Measurements from ENCODE around the gene OR5K4. TPM values are rescaled to one million over a fixed set of nuclear protein-coding genes. Genes with fewer than 3 reads are reported as not detected.

The OR5K4 gene
- total and polyA plus RNA-seq, 2 donors (not counting 3 experiments of a cell fraction or from before 2014, with no cell fraction given) = not detected

DNA sequence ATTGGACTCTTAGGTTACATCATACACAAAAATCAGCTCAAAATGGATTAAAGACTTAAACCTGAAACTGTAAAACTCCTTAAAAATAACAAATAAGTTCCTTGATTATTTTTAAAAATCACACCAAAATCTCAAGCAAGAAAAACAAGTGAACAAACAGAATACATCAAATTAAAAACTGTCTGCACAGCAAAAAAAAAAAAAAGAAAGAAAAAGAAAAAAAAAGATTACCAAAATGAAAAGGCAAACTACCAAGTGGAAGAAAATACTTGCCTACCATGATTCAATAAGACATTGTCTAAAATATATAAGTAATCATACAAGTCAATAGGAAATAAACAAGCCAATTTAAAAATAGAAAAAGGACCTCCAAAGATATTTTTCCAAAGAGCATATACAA lies 17.5 kb downstream of the OR5K4 start:
- H3K27me3 ChIP-seq (ENCODE audit: control insufficient read depth in 2 of 2, insufficient read depth in 2 of 2, low read length in 2 of 2) = no peaks in the 10 kb centered on the region
- no peaks in the 10 kb centered on the region for H3K9me3 ChIP-seq (replicated peaks; ENCODE audit: control insufficient read depth, insufficient read depth, low read length)
- no peak overlapping the region for H3K4me3 ChIP-seq (replicated peaks in 1 of 3; ENCODE audit: insufficient read depth in 1 of 3, low read depth in 1 of 3, low read length in 3 of 3)
- H3K36me3 ChIP-seq (ENCODE audit: control insufficient read depth in 2 of 2, extremely low read depth in 1 of 2, insufficient read depth in 2 of 2, low read length in 2 of 2) = no peaks in the 10 kb centered on the region
- no peaks in the 10 kb centered on the region for H4K20me1 ChIP-seq (replicated peaks; ENCODE audit: control insufficient read depth, extremely low read depth, insufficient read depth, low read length)
- POLR2A ChIA-PET = no interaction called here
- CTCF ChIA-PET = no interaction called here
- intact Hi-C loops (cut with micrococcal nuclease) (no loop called here), dilution Hi-C loops (cut with MboI; ENCODE audit: extremely low pct_ligation_motif_present, low sequenced_read_pairs) (no loop called here)
- H3K79me2 ChIP-seq (ENCODE audit: control insufficient read depth, insufficient read depth, low read length) = no peaks in the 10 kb centered on the region
- DNase-seq (ENCODE audit: low read depth, low spot score) (no peak), FAIRE-seq (no peak)
- H3K4me1 ChIP-seq (ENCODE audit: control insufficient read depth, extremely low read depth, insufficient read depth, low read length) = no peaks in the 10 kb centered on the region
- H3K9me1 ChIP-seq (replicated peaks; ENCODE audit: control insufficient read depth, extremely low read depth, insufficient read depth, low read length) = no peaks in the 10 kb centered on the region
- H2AFZ ChIP-seq (ENCODE audit: low read depth, low read length) = no peak overlapping the region
- H3K27ac ChIP-seq (ENCODE audit: insufficient read depth, low read depth, low read length) = no peak overlapping the region
- TF ChIP-seq MYC (IDR thresholded peaks at IDR 0.05; ENCODE audit: low read depth, low read length) (no peak), POLR2A (IDR thresholded peaks at IDR 0.05; ENCODE audit: low read depth, low read length) (no peak), GATA2 (IDR thresholded peaks at IDR 0.05; ENCODE audit: insufficient read depth, insufficient read length, low read depth, low read length) (no peak), POLR2AphosphoS5 (IDR thresholded peaks at IDR 0.05; ENCODE audit: insufficient read depth, low read depth, low read length) (no peak)
- TF ChIP-seq, protein P1, sequence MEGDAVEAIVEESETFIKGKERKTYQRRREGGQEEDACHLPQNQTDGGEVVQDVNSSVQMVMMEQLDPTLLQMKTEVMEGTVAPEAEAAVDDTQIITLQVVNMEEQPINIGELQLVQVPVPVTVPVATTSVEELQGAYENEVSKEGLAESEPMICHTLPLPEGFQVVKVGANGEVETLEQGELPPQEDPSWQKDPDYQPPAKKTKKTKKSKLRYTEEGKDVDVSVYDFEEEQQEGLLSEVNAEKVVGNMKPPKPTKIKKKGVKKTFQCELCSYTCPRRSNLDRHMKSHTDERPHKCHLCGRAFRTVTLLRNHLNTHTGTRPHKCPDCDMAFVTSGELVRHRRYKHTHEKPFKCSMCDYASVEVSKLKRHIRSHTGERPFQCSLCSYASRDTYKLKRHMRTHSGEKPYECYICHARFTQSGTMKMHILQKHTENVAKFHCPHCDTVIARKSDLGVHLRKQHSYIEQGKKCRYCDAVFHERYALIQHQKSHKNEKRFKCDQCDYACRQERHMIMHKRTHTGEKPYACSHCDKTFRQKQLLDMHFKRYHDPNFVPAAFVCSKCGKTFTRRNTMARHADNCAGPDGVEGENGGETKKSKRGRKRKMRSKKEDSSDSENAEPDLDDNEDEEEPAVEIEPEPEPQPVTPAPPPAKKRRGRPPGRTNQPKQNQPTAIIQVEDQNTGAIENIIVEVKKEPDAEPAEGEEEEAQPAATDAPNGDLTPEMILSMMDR (IDR thresholded peaks at IDR 0.05; ENCODE audit: extremely low read depth in 1 of 2, insufficient read depth in 1 of 2, low read depth in 1 of 2, low read length in 2 of 2) = no peak
- no peak overlapping the region for H3K4me2 ChIP-seq (ENCODE audit: insufficient read depth, low read length)
- H3K9ac ChIP-seq (replicated peaks; ENCODE audit: extremely low read depth, insufficient read depth, low read length) = no peak overlapping the region
- BruUV-seq (replicated peaks) = no TSS peak

DNA sequence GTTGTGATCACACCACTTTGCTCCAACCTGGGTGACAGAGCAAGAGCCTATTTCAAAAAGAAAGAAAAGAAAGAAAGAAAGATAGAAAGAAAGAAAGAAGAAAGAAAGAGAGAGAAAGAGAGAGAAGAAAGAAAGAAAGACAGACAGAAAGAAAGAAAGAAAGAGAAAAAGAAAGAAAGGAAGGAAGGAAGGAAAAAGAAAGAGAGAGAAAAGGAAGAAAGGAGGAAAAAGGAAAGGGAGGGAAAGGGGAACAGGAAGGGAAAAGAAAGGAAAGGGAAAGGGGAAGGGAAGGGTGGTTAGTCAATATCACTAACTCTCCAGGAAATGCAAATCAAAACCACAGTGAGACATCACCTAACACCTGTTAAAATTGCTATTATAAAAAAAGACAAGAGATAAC lies 18.2 kb downstream of the OR5K4 start:
- CTCF ChIA-PET = no interaction called here
- H3K4me3 ChIP-seq (replicated peaks in 1 of 3; ENCODE audit: insufficient read depth in 1 of 3, low read depth in 1 of 3, low read length in 3 of 3) = no peak overlapping the region
- no peak overlapping the region for H3K27ac ChIP-seq (ENCODE audit: insufficient read depth, low read depth, low read length)
- no peak for FAIRE-seq
- dilution Hi-C loops (cut with MboI; ENCODE audit: extremely low pct_ligation_motif_present, low sequenced_read_pairs) = no loop called here
- H3K9me1 ChIP-seq (replicated peaks; ENCODE audit: control insufficient read depth, extremely low read depth, insufficient read depth, low read length) = no peaks in the 10 kb centered on the region
- H3K36me3 ChIP-seq (ENCODE audit: control insufficient read depth in 2 of 2, extremely low read depth in 1 of 2, insufficient read depth in 2 of 2, low read length in 2 of 2) = no peaks in the 10 kb centered on the region
- TF ChIP-seq POLR2AphosphoS5 (IDR thresholded peaks at IDR 0.05; ENCODE audit: insufficient read depth, low read depth, low read length) (no peak), EZH2 (IDR thresholded peaks at IDR 0.05; ENCODE audit: borderline replicate concordance, low read depth, low read length, severe bottlenecking) (no peak), GATA2 (IDR thresholded peaks at IDR 0.05; ENCODE audit: insufficient read depth, insufficient read length, low read depth, low read length) (no peak), MYC (IDR thresholded peaks at IDR 0.05; ENCODE audit: low read depth, low read length) (no peak), FOS (IDR thresholded peaks at IDR 0.05; ENCODE audit: borderline replicate concordance, insufficient read depth, low read length) (no peak), POLR2A (IDR thresholded peaks at IDR 0.05; ENCODE audit: low read depth, low read length) (no peak), JUN (IDR thresholded peaks at IDR 0.05; ENCODE audit: borderline replicate concordance, insufficient read depth, insufficient read length, low read depth) (no peak)
- TF ChIP-seq, protein P2, sequence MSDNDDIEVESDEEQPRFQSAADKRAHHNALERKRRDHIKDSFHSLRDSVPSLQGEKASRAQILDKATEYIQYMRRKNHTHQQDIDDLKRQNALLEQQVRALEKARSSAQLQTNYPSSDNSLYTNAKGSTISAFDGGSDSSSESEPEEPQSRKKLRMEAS (IDR thresholded peaks at IDR 0.05; ENCODE audit: insufficient read depth, insufficient read length) = no peak
- TF ChIP-seq, protein P1 (IDR thresholded peaks at IDR 0.05; ENCODE audit: extremely low read depth in 1 of 2, insufficient read depth in 1 of 2, low read depth in 1 of 2, low read length in 2 of 2) = no peak
- BruUV-seq (replicated peaks) = no TSS peak
- POLR2A ChIA-PET = no interaction called here
- DNase-seq (ENCODE audit: low read depth, low spot score) = no peak
- no peaks in the 10 kb centered on the region for H3K4me1 ChIP-seq (ENCODE audit: control insufficient read depth, extremely low read depth, insufficient read depth, low read length)
- no peaks in the 10 kb centered on the region for H3K9me3 ChIP-seq (replicated peaks; ENCODE audit: control insufficient read depth, insufficient read depth, low read length)
- H3K27me3 ChIP-seq (ENCODE audit: control insufficient read depth in 2 of 2, insufficient read depth in 2 of 2, low read length in 2 of 2) = no peaks in the 10 kb centered on the region
- no peak overlapping the region for H3K4me2 ChIP-seq (ENCODE audit: insufficient read depth, low read length)
- H2AFZ ChIP-seq (ENCODE audit: low read depth, low read length) = no peak overlapping the region
- H3K79me2 ChIP-seq (ENCODE audit: control insufficient read depth, insufficient read depth, low read length) = no peaks in the 10 kb centered on the region
- H4K20me1 ChIP-seq (replicated peaks; ENCODE audit: control insufficient read depth, extremely low read depth, insufficient read depth, low read length) = no peaks in the 10 kb centered on the region
- intact Hi-C loops (cut with micrococcal nuclease) = no loop called here
- H3K9ac ChIP-seq (replicated peaks; ENCODE audit: extremely low read depth, insufficient read depth, low read length) = no peak overlapping the region

All from endothelial cell of umbilical vein (primary cell).